Measurements from ENCODE around the gene PEX10. TPM values are rescaled to one million over a fixed set of nuclear protein-coding genes. Genes with fewer than 3 reads are reported as not detected.

PEX10 gene
- polyA plus RNA-seq, 3 donors: 17.6 to 21.4 (median 19.2) TPM

DNA sequence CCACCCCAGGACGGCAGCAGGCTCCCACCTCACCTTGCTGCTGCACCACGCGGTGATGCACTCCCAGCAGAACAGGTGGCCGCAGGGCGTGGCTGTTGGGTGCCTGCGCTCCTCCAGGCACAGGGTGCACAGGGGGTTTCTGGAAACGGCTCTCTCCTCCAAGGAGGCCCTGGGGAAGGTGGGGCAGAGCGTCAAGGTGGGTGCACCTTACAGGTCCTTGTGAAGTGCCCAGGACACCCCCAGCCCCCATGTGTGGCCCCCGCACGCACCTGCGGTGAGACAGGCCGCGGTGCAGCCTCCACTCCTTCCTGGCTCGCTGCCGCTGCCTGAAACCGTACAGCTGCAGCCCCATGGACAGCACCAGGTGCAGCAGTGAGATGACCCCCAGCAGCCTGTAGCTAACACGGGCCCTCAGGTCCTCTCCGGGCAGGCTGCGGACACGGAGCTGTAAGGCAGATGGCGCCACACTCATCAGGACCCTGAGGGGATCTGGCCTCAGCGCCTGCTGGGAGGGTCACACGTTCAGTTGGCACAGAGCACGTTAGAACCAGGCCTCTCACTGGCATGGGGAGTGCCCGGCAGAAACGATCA lies 5.8 kb downstream of the PEX10 start:
- DNase-seq (ENCODE audit: low read depth in 3 of 3, low spot score in 2 of 3): no peak

- no peak for DNase-seq (ENCODE audit: low read depth in 3 of 3, low spot score in 2 of 3)
These were observed 6.6 kb downstream of the PEX10 start for GRCh38 chr1:2405588-2406295.

GRCh38 chr1:2404890-2405511 lies 7.4 kb downstream of the PEX10 start:
- DNase-seq (ENCODE audit: low read depth in 3 of 3, low spot score in 2 of 3): no peak

DNA sequence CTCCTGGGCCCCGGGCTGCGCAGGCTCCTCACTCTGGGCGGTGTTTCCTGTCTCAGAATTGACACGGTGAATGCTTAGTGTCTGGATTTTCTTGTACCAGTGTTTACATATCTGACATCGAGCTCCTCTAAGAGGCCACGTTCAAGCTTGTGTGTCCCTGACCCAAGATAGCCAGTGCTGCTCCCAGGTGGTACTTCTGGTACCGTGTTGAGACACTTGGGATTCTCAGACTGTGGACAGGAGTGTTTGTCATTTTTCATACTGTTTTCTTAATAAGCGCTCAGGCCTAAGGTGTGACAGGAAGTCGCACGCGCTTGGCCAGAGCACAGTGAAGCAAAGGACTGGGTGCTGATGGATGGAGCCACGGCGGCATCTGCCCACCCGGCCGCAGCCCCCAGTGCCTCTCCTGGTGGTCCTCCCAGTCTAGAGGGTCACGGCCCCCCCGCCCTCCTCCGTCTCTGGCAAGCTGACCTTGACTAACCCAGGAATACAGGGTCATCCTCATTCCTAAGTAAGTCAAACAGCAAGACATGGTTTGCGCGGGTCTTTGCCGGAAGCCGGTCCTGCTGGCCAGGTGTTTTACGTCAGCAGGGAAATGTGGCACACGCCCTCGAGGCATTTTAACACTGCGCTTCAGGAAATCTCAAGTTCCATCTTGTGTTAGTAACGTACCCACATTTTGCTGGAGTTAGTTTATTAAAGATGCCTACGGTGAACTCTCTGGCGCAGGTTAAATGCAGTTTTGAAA lies 8.0 kb downstream of the PEX10 start:
- no peak for DNase-seq (ENCODE audit: low read depth in 3 of 3, low spot score in 2 of 3)

GRCh38 chr1:2403273-2403672 lies 9.1 kb downstream of the PEX10 start:
- no peak for DNase-seq (ENCODE audit: low read depth in 3 of 3, low spot score in 2 of 3)

DNA sequence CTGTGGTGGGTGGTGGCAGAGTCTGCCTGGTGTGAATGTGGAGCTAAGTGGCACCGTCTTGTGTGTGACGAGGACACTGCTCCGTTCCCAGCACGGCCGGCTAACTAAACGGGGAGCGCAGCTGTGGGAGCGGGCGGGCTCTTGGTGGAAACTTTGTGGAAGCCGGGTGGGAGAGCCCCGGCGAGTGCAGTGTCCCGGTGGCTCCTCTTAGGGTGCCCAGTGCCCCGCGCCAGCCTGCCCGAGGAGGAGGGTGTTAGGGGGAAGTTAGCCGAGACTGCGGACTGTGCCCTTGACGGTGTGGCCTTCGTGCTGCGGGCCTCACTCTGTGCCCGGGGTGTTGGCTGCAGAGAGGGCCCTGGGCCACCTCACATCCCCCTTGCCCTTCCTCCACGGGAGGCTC lies 9.9 kb downstream of the PEX10 start:
- DNase-seq (ENCODE audit: low read depth in 3 of 3, low spot score in 2 of 3): no peak

DNA sequence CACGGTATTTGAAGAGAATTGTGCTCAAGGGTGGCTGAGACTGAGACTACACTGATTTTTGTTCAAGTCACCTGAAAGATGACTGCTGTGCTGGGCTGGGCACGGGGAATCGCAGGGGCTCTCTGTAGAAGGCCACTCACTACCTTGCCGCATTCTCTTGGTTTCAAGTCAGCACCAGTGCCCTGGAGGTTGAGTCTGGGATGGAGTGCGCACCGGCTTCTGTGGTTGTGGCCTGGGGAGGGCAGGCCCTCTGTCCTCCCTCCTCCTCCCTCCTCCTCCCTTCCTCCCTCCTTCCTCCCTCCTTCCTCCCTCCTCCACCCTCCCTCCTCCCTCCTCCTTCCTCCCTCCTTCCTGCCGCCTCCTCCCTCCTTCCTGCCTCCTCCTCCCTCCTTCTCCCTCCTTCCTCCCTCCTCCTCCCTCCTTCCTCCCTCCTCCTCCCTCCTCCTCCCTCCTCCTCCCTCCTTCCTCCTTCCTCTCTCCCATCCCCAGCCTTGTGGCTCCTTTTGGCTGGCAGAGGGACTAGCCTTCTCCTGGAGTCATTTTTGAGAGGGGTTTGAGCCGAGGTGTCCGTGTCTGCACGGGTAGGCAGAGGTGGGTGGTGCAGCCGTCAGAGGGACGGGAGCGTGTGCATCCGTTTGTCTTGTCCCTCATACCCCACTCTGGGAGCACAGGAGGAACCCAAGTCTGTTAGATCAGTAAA lies 11.3 kb downstream of the PEX10 start:
- no peak for DNase-seq (ENCODE audit: low read depth in 3 of 3, low spot score in 2 of 3)

GRCh38 chr1:2400576-2400909 lies 11.8 kb downstream of the PEX10 start:
- DNase-seq (ENCODE audit: low read depth in 3 of 3, low spot score in 2 of 3): no peak

GRCh38 chr1:2399890-2400575 lies 12.3 kb downstream of the PEX10 start:
- no peak for DNase-seq (ENCODE audit: low read depth in 3 of 3, low spot score in 2 of 3)

DNA sequence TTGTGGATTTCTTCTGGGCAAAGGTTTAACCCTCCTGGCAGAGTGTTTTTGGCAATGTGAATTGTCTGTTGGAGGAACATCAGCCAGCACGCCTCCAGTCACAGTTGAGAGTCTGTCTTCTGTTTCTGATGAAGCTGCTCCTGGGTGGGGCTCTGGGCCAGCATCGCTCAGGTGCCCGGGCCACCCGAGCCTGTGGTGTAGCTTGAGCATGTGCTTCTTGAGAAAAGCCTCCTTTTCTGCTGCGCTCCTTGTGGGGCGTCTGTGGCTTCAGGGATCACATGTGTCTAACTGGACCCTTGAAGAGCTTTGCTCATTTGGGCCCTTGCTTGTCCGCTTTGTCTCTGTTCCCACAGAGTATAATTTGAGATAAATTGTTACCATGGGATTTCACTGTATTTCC lies 13.5 kb downstream of the PEX10 start:
- DNase-seq (ENCODE audit: low read depth in 3 of 3, low spot score in 2 of 3): no peak

GRCh38 chr1:2397007-2397679 lies 15.2 kb downstream of the PEX10 start:
- no peak for DNase-seq (ENCODE audit: low read depth in 3 of 3, low spot score in 2 of 3)

GRCh38 chr1:2396476-2396875 lies 15.9 kb downstream of the PEX10 start:
- DNase-seq (ENCODE audit: low read depth in 3 of 3, low spot score in 2 of 3): no peak

- DNase-seq (ENCODE audit: low read depth in 3 of 3, low spot score in 2 of 3): no peak
These were observed 16.3 kb downstream of the PEX10 start for GRCh38 chr1:2396059-2396458.

GRCh38 chr1:2395245-2395644 lies 17.1 kb downstream of the PEX10 start:
- no peak for DNase-seq (ENCODE audit: low read depth in 3 of 3, low spot score in 2 of 3)

DNA sequence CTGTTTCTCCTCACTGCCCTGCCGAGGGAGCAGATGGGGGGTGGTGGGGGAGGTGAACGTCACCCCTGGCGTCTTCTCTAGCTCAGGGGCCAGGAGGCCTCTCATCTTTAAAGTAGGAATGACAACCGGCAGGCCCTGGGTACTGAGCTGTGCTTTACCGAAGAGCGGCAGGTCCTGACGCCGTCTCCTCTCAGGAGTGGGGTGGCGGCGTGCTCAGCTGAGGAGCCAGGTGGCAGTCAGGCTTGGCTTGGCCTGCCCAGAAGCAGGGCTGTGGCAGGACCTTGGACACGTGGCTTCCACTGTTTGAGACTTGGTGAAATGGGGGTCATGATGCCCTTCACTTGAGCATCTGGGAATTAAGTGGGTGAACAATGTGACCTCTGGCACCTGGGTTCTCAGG lies 17.6 kb downstream of the PEX10 start:
- DNase-seq (ENCODE audit: low read depth in 3 of 3, low spot score in 2 of 3): no peak

GRCh38 chr1:2394220-2394619 lies 18.1 kb downstream of the PEX10 start:
- DNase-seq (ENCODE audit: low read depth in 3 of 3, low spot score in 2 of 3): no peak

- DNase-seq (ENCODE audit: low read depth in 3 of 3, low spot score in 2 of 3): no peak
These were observed 18.9 kb downstream of the PEX10 start for GRCh38 chr1:2393471-2393877.

DNA sequence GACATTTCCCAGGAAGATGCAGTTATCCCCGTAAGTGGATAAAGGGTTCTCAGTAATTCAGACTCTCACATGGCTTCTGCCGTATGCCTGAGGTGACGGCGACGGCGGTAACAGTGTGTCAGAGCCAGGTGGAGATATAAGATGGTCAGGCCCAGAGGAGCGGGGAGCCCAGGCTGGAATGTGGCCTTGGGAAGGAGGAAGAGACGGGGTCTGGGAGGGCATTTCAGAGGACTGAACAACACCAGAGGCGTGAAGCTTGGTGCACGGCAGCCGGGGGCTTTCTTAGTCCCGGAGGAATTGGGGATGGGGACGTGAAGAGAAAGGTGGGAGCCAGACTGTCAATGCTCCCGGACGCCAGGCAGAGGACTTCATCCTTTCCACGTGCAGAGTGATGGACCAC lies 19.7 kb downstream of the PEX10 start:
- no peak for DNase-seq (ENCODE audit: low read depth in 3 of 3, low spot score in 2 of 3)

GRCh38 chr1:2391931-2392509 lies 20.3 kb downstream of the PEX10 start:
- no peak for DNase-seq (ENCODE audit: low read depth in 3 of 3, low spot score in 2 of 3)

All from right renal cortex interstitium (tissue), 3 donors.